ENCODE measurements around the gene MTG1.

MTG1 gene

GRCh38 chr10:133394064-133394663, at the start of gene MTG1:
Gene MTG1, plus strand, starts transcription at chr10:133394157. Its CDS starts 64 bp downstream, at chr10:133394221.
- DNase-seq (ENCODE audit: low read depth in 2 of 2): peak in 1 of 2 donors; percentile 82

- no peak for DNase-seq (ENCODE audit: low read depth in 2 of 2)
Observed at GRCh38 chr10:133344236-133344635, 49.7 kb upstream of the MTG1 start.

GRCh38 chr10:133346413-133346812, 47.5 kb upstream of the MTG1 start:
- no peak for DNase-seq (ENCODE audit: low read depth in 2 of 2)

GRCh38 chr10:133347710-133348517, 46.0 kb upstream of the MTG1 start:
- DNase-seq (ENCODE audit: low read depth in 2 of 2): no peak

GRCh38 chr10:133349160-133349568, 44.8 kb upstream of the MTG1 start:
- DNase-seq (ENCODE audit: low read depth in 2 of 2): no peak

- no peak for DNase-seq (ENCODE audit: low read depth in 2 of 2)
Observed at GRCh38 chr10:133349577-133350011, 44.4 kb upstream of the MTG1 start.

GRCh38 chr10:133350283-133350949, 43.5 kb upstream of the MTG1 start:
- DNase-seq (ENCODE audit: low read depth in 2 of 2): no peak

- DNase-seq (ENCODE audit: low read depth in 2 of 2): no peak
Observed at GRCh38 chr10:133350950-133351329, 43.0 kb upstream of the MTG1 start.

- no peak for DNase-seq (ENCODE audit: low read depth in 2 of 2)
Observed at GRCh38 chr10:133351408-133352318, 42.3 kb upstream of the MTG1 start.

GRCh38 chr10:133353202-133353959, 40.6 kb upstream of the MTG1 start:
- no peak for DNase-seq (ENCODE audit: low read depth in 2 of 2)

GRCh38 chr10:133353988-133354605, 39.9 kb upstream of the MTG1 start:
- DNase-seq (ENCODE audit: low read depth in 2 of 2): no peak

- no peak for DNase-seq (ENCODE audit: low read depth in 2 of 2)
Observed at GRCh38 chr10:133354672-133355240, 39.2 kb upstream of the MTG1 start.

GRCh38 chr10:133355266-133355665, 38.7 kb upstream of the MTG1 start:
- DNase-seq (ENCODE audit: low read depth in 2 of 2): no peak

- DNase-seq (ENCODE audit: low read depth in 2 of 2): no peak
Observed at GRCh38 chr10:133355991-133356390, 38.0 kb upstream of the MTG1 start.

- no peak for DNase-seq (ENCODE audit: low read depth in 2 of 2)
Observed at GRCh38 chr10:133356549-133357284, 37.2 kb upstream of the MTG1 start.

- DNase-seq (ENCODE audit: low read depth in 2 of 2): no peak
Observed at GRCh38 chr10:133357285-133358161, 36.4 kb upstream of the MTG1 start, which contains the start of gene FUOM. Gene FUOM, minus strand, starts transcription at chr10:133358019. Its CDS starts 12 bp downstream, at chr10:133358007.

- no peak for DNase-seq (ENCODE audit: low read depth in 2 of 2)
Observed at GRCh38 chr10:133358162-133358924, 35.6 kb upstream of the MTG1 start.

GRCh38 chr10:133358925-133359310, 35.0 kb upstream of the MTG1 start:
- DNase-seq (ENCODE audit: low read depth in 2 of 2): no peak

Measured in stimulated activated CD8-positive, alpha-beta memory T cell treated with anti-CD3 and anti-CD28 coated beads, Interleukin-7, amount 100 ng/mL, for 1 hour (primary cell).